PC-3 (cell line): ENCODE data around the gene RNF8.

Experiments used
- EZH2 ChIP-seq: fragments of 300-600 bp; sonication (generic); IDR thresholded peaks from one replicate; pipeline ENCODE4 v1.6.1; 2017; ENCODE audit warnings: antibody characterized with exemption, mild to moderate bottlenecking, low read length; ENCODE audit not compliant: unreplicated experiment
- EZH2phosphoT487 ChIP-seq: fragments of 300-600 bp; sonication (generic); IDR thresholded peaks from 2 replicates; pipeline ENCODE4 v1.6.1; 2018; ENCODE audit warnings: mild to moderate bottlenecking, antibody characterized with exemption, low read length, borderline replicate concordance
- TF ChIP-seq, protein P1 (sequence below): fragments of 300-600 bp; sonication (generic); conservative IDR thresholded peaks from 2 replicates; pipeline ENCODE4 v1.5.1; 2017; ENCODE audit warnings: antibody characterized with exemption, low read depth, mild to moderate bottlenecking, low read length

DNA sequence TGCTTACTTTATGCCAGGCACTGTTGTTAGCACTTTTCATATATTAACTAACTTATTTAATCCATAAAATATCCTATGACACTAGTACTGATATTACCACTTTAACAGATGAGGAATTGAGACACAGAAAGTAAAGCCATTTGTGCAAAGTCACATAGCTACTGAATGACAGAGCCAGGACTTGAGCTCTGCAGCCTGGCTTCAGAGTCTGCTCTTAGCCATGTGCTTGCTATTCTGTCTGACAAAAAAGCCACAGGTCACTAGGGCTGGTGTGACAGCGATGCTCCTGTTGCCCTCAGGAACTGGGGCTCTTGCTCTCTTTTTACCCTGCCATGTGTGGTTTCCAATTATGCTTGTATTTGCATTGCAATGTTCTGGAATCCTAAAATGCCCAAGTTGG is 44.7 kb upstream of the RNF8 start:
- TF ChIP-seq, protein P1, sequence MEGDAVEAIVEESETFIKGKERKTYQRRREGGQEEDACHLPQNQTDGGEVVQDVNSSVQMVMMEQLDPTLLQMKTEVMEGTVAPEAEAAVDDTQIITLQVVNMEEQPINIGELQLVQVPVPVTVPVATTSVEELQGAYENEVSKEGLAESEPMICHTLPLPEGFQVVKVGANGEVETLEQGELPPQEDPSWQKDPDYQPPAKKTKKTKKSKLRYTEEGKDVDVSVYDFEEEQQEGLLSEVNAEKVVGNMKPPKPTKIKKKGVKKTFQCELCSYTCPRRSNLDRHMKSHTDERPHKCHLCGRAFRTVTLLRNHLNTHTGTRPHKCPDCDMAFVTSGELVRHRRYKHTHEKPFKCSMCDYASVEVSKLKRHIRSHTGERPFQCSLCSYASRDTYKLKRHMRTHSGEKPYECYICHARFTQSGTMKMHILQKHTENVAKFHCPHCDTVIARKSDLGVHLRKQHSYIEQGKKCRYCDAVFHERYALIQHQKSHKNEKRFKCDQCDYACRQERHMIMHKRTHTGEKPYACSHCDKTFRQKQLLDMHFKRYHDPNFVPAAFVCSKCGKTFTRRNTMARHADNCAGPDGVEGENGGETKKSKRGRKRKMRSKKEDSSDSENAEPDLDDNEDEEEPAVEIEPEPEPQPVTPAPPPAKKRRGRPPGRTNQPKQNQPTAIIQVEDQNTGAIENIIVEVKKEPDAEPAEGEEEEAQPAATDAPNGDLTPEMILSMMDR: no peak
- no peak for TF ChIP-seq EZH2
- no peak for TF ChIP-seq EZH2phosphoT487
